Tibial artery (tissue), 4 donors: ENCODE data around the gene MTIF3.
A peak's percentile ranks its signal among the peaks of the same experiment; 100 is the strongest.

Source experiments
- DNase-seq, 2 donors: peaks; one replicate each; pipeline ENCODE4 v3.0.0-alpha.2; 2019
- H3K27ac ChIP-seq, 2 donors: fragments of 200-600 bp; sonication (generic) in 1 of 2; 1 replicate in 1 of 2; 2 replicates in 1 of 2; pipeline ENCODE4 v1.5.1; 2018 to 2019; ENCODE audit warnings: mild to moderate bottlenecking in 1 of 2
- H3K27me3 ChIP-seq, 2 donors: fragments of 200-600 bp; sonication (generic) in 1 of 2; one replicate each; pipeline versions ENCODE4 v1.5.1 to v1.6.0; 2016 to 2019
- H3K36me3 ChIP-seq, 3 donors: fragments of 200-600 bp; sonication (generic) in 2 of 3; one replicate each; pipeline ENCODE4 v1.5.1; 2016 to 2019; ENCODE audit warnings: mild to moderate bottlenecking in 2 of 3
- H3K4me1 ChIP-seq, 4 donors: fragments of 200-600 bp; sonication (generic) in 2 of 4; 1 replicate in 3 of 4; 2 replicates in 1 of 4; pipeline ENCODE4 v1.5.1; 2016 to 2019
- H3K4me3 ChIP-seq, 2 donors: fragments of 200-600 bp; sonication (generic) in 1 of 2; 1 replicate in 1 of 2; 2 replicates in 1 of 2; pipeline ENCODE4 v1.5.1; 2018 to 2019; ENCODE audit warnings: mild to moderate bottlenecking in 2 of 2
- H3K9me3 ChIP-seq, 3 donors: fragments of 200-600 bp; sonication (generic) in 1 of 3; one replicate each; pipeline ENCODE4 v1.5.1; 2016 to 2019
- CTCF ChIP-seq, 2 experiments: fragments of 200-600 bp in 1 of 2; fragments of 450-650 bp in 1 of 2; IDR thresholded peaks; one replicate each; pipeline ENCODE4 v1.5.1; 2017 to 2019; ENCODE audit warnings: antibody characterized with exemption in 2 of 2, mild to moderate bottlenecking in 1 of 2, moderate library complexity in 1 of 2
- intact Hi-C: fragments of 100-400 bp; cut with DNase I; formaldehyde crosslinking; loops from one replicate; pipeline ENCODE4 v1.15.0; 2023; ENCODE audit warnings: low total_unique reads

The MTIF3 gene

GRCh38 chr13:27428160-27428559 is 22.2 kb downstream of the MTIF3 start:
- no peak overlapping the region for H3K27ac ChIP-seq
- no peaks in the 10 kb centered on the region for H3K9me3 ChIP-seq
- DNase-seq, result no peak
- no peaks in the 10 kb centered on the region for H3K27me3 ChIP-seq
- no peak overlapping the region for H3K4me3 ChIP-seq
- intact Hi-C loops, result loop anchor here (10.0 kb wide), 2 partner anchors 53 to 197 kb away; partner anchors contain the start of genes LNX2 and POLR1D
- no peak for TF ChIP-seq CTCF (IDR thresholded peaks at IDR 0.05)
- peaks cover 32 to 56% (median 46%) of the 10 kb centered on the region in 3 donors for H3K36me3 ChIP-seq
- H3K4me1 ChIP-seq, result peaks cover 0 to 33% (median 24%) of the 10 kb centered on the region in 4 donors

- DNase-seq, result no peak
- Histone ChIP-seq H3K27me3 (no peaks in the 10 kb centered on the region), H3K9me3 (no peaks in the 10 kb centered on the region), H3K4me1 (peaks cover 0 to 33% (median 24%) of the 10 kb centered on the region in 4 donors), H3K4me3 (no peak overlapping the region), H3K27ac (no peak overlapping the region), H3K36me3 (peaks cover 27 to 51% (median 42%) of the 10 kb centered on the region in 3 donors)
- intact Hi-C loops, result loop anchor here (10.0 kb wide), 2 partner anchors 53 to 197 kb away; partner anchors contain the start of genes LNX2 and POLR1D
- TF ChIP-seq CTCF (IDR thresholded peaks at IDR 0.05), result no peak
Measured at GRCh38 chr13:27427641-27428040, 22.7 kb downstream of the MTIF3 start.

GRCh38 chr13:27425918-27426630 is 24.3 kb downstream of the MTIF3 start:
- peaks cover 0 to 33% (median 24%) of the 10 kb centered on the region in 4 donors for H3K4me1 ChIP-seq
- no peaks in the 10 kb centered on the region for H3K9me3 ChIP-seq
- peak overlapping the region; percentile 79 to 80 for H3K27ac ChIP-seq
- intact Hi-C loops, result loop anchor here (2.0 to 10.0 kb wide), 3 partner anchors 25 to 199 kb away; partner anchors contain the start of genes LNX2, MTIF3 and POLR1D
- H3K36me3 ChIP-seq, result peaks cover 12 to 35% (median 28%) of the 10 kb centered on the region in 3 donors
- peak; percentile 21 to 30 for TF ChIP-seq CTCF (IDR thresholded peaks at IDR 0.05)
- DNase-seq, result peak; percentile 76 to 82
- no peaks in the 10 kb centered on the region for H3K27me3 ChIP-seq
- H3K4me3 ChIP-seq, result peak overlapping the region; percentile 81 to 92

- no peak for DNase-seq
- TF ChIP-seq CTCF (IDR thresholded peaks at IDR 0.05), result no peak
- H3K9me3 ChIP-seq, result no peaks in the 10 kb centered on the region
- peak overlapping the region; percentile 79 to 80 for H3K27ac ChIP-seq
- H3K4me3 ChIP-seq, result peak overlapping the region; percentile 81 to 92
- intact Hi-C loops, result loop anchor here (2.0 to 10.0 kb wide), 3 partner anchors 25 to 199 kb away; partner anchors contain the start of genes LNX2, MTIF3 and POLR1D
- peaks cover 0 to 33% (median 24%) of the 10 kb centered on the region in 4 donors for H3K4me1 ChIP-seq
- peaks cover 4 to 28% (median 21%) of the 10 kb centered on the region in 3 donors for H3K36me3 ChIP-seq
- H3K27me3 ChIP-seq, result no peaks in the 10 kb centered on the region
Measured at GRCh38 chr13:27425158-27425917, 25.0 kb downstream of the MTIF3 start.

- TF ChIP-seq CTCF (IDR thresholded peaks at IDR 0.05), result no peak
- H3K4me3 ChIP-seq, result peak within 1 kb of the TSS; percentile 81 to 92
- peak; percentile 79 to 92 for DNase-seq
- H3K36me3 ChIP-seq, result peaks cover 0 to 23% (median 14%) of the 10 kb centered on the region in 3 donors
- H3K27ac ChIP-seq, result peak within 1 kb of the TSS; percentile 79 to 80
- no peaks in the 10 kb centered on the region for H3K27me3 ChIP-seq
- intact Hi-C loops, result loop anchor here (2.0 to 10.0 kb wide), 3 partner anchors 26 to 200 kb away; partner anchors contain the start of genes LNX2, MTIF3 and POLR1D
- no peaks in the 10 kb centered on the region for H3K9me3 ChIP-seq
- peaks cover 0 to 33% (median 24%) of the 10 kb centered on the region in 4 donors for H3K4me1 ChIP-seq
Measured at GRCh38 chr13:27424246-27425157, 25.9 kb downstream of the MTIF3 start, which contains the start of gene GTF3A. GTF3A (plus strand) TSS chr13:27424619.
